Neural cell (in vitro differentiated cells): Measurements from ENCODE around the gene APBA2. TPM values are rescaled to one million over a fixed set of nuclear protein-coding genes. Genes with fewer than 3 reads are reported as not detected.

Source experiments
- H2AFZ ChIP-seq: fragments of 200-600, 300-800 bp; sonication (generic), shearing (Covaris generic); 2 replicates; pipeline ENCODE4 v1.6.0; 2014; ENCODE audit warnings: low read depth, mild to moderate bottlenecking, antibody characterized with exemption, low read length, moderate library complexity
- H3F3A ChIP-seq: fragments of 200-600 bp; shearing (Covaris generic); 2 replicates; pipeline ENCODE4 v1.6.1; 2016; ENCODE audit warnings: mild to moderate bottlenecking, moderate library complexity, mixed read lengths, antibody characterized with exemption, low read length; ENCODE audit not compliant: insufficient read depth, poor library complexity, severe bottlenecking
- H3K27ac ChIP-seq: fragments of 200-600, 300-800 bp; sonication (generic), shearing (Covaris generic); 2 replicates; pipeline ENCODE4 v1.5.1; 2014; ENCODE audit warnings: mild to moderate bottlenecking, low read length, moderate library complexity
- H3K27me3 ChIP-seq: fragments of 300-800, 200-600 bp; sonication (generic), shearing (Covaris generic); 2 replicates; pipeline ENCODE4 v1.6.0; 2014; ENCODE audit warnings: mild to moderate bottlenecking, low read depth, low read length, moderate library complexity; ENCODE audit not compliant: insufficient read depth
- H3K36me3 ChIP-seq: fragments of 300-800, 200-600 bp; sonication (generic), shearing (Covaris generic); 2 replicates; pipeline ENCODE4 v1.5.1; 2014; ENCODE audit warnings: mild to moderate bottlenecking, antibody characterized with exemption, low read length, moderate library complexity; ENCODE audit not compliant: insufficient read depth
- H3K4me2 ChIP-seq: fragments of 300-800, 200-600 bp; sonication (generic), shearing (Covaris generic); 2 replicates; pipeline ENCODE4 v1.6.0; 2014; ENCODE audit warnings: mild to moderate bottlenecking, low read length
- H3K4me3 ChIP-seq: fragments of 300-800, 200-600 bp; sonication (generic), shearing (Covaris generic); 2 replicates; pipeline ENCODE4 v1.5.1; 2014; ENCODE audit warnings: mild to moderate bottlenecking, low read length, moderate library complexity
- H3K79me2 ChIP-seq: fragments of 200-600 bp; shearing (Covaris generic); replicated peaks from 2 replicates; pipeline ENCODE4 v1.6.0; 2014; ENCODE audit warnings: mild to moderate bottlenecking, low read length, moderate library complexity; ENCODE audit not compliant: insufficient read depth
- H3K9ac ChIP-seq: fragments of 300-800, 200-600 bp; sonication (generic), shearing (Covaris generic); 2 replicates; pipeline ENCODE4 v1.6.1; 2016; ENCODE audit warnings: mild to moderate bottlenecking, low read length, mixed read lengths
- H3K9me2 ChIP-seq: fragments of 200-600 bp; shearing (Covaris generic); 2 replicates; pipeline ENCODE4 v1.6.1; 2016; ENCODE audit warnings: mild to moderate bottlenecking, low read length, mixed read lengths; ENCODE audit not compliant: insufficient read depth
- H3K9me3 ChIP-seq: fragments of 200-600, 300-800 bp; sonication (generic), shearing (Covaris generic); 2 replicates; pipeline ENCODE4 v1.6.1; 2016; ENCODE audit warnings: mild to moderate bottlenecking, mixed run types, low read length, moderate library complexity, mixed read lengths
- H4K20me1 ChIP-seq: fragments of 200-600 bp; shearing (Covaris generic); 2 replicates; pipeline ENCODE4 v1.6.1; 2016; ENCODE audit warnings: mild to moderate bottlenecking, mixed run types; ENCODE audit not compliant: insufficient read depth
- EP300 ChIP-seq: fragments of 450-650 bp; conservative IDR thresholded peaks from 2 replicates; pipeline ENCODE4 v1.6.1; 2014; ENCODE audit warnings: antibody characterized with exemption, mild to moderate bottlenecking, moderate library complexity; ENCODE audit not compliant: poor library complexity, severe bottlenecking
- EZH2 ChIP-seq: fragments of 200-600, 300-800 bp; shearing (Covaris generic), sonication (generic); IDR thresholded peaks from 2 replicates; pipeline ENCODE4 v1.6.1; 2014; ENCODE audit warnings: antibody characterized with exemption, low read length, borderline replicate concordance, mild to moderate bottlenecking; ENCODE audit not compliant: insufficient read depth, poor library complexity, severe bottlenecking
- MXI1 ChIP-seq: fragments of 450-650 bp; conservative IDR thresholded peaks from 2 replicates; pipeline ENCODE4 v1.6.1; 2014; ENCODE audit warnings: antibody characterized with exemption, mild to moderate bottlenecking; ENCODE audit not compliant: poor library complexity, severe bottlenecking
- POLR2AphosphoS5 ChIP-seq: IDR thresholded peaks from 2 replicates; pipeline ENCODE4 v1.6.1; 2012
- RAD21 ChIP-seq: fragments of 450-650 bp; conservative IDR thresholded peaks from 2 replicates; pipeline ENCODE4 v1.6.1; 2014; ENCODE audit warnings: antibody characterized with exemption, mild to moderate bottlenecking, moderate library complexity
- REST ChIP-seq: IDR thresholded peaks from 2 replicates; pipeline ENCODE4 v1.6.1; 2012; ENCODE audit warnings: borderline replicate concordance
- SMC3 ChIP-seq: fragments of 450-650 bp; conservative IDR thresholded peaks from 2 replicates; pipeline ENCODE4 v1.6.1; 2014; ENCODE audit warnings: antibody characterized with exemption, mild to moderate bottlenecking, moderate library complexity; ENCODE audit not compliant: poor library complexity
- TAF1 ChIP-seq: IDR thresholded peaks from 2 replicates; pipeline ENCODE4 v1.6.1; 2012; ENCODE audit warnings: low read depth
- polyA plus RNA-seq: library from polyadenylated mRNA; depleted of rRNA; stranded (reverse); fragments of >200 nt; gene quantifications from 2 replicates; pipeline ENCODE4 v1.2.3, GENCODE V29; 2014
- TF ChIP-seq, protein P1 (sequence below): fragments of 450-650 bp; IDR thresholded peaks from 2 replicates; pipeline ENCODE4 v1.5.1; 2014; ENCODE audit warnings: antibody characterized with exemption, mild to moderate bottlenecking, moderate library complexity; ENCODE audit not compliant: poor library complexity, severe bottlenecking

The APBA2 gene
- polyA plus RNA-seq, 1 donor from 2014 or later, result 134 TPM

DNA sequence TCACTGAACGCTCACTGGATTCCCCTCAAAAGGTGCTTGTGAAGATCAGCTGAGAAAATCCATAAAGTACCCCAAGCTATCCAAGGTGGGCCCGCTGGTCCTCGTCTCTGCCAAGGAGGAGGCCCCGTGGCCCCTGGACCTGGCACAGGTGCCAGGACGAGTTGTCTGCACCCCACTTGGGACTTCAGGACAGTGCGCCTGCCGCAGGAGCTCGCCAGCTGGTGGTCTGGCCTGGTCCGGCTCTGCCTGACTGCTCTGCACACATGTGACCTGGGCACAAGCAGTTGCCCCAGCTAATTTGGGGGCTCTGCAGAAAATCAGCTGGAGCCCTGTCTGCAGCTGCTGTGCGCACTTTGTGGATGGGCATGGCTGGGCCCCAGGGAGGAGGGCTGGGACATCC lies 224.0 kb downstream of the APBA2 start:
- Histone ChIP-seq H3K9ac (no peak overlapping the region), H2AFZ (no peak overlapping the region), H3K27me3 (no peaks in the 10 kb centered on the region), H3K27ac (no peak overlapping the region), H3K4me3 (no peak overlapping the region), H3K79me2 (no peaks in the 10 kb centered on the region), H3K9me2 (no peaks in the 10 kb centered on the region), H3K4me2 (no peak overlapping the region), H3F3A (no peaks in the 10 kb centered on the region), H4K20me1 (no peaks in the 10 kb centered on the region), H3K9me3 (no peaks in the 10 kb centered on the region), H3K36me3 (peaks cover 6% of the 10 kb centered on the region)
- TF ChIP-seq MXI1, result no peak
- TF ChIP-seq REST, result no peak
- no peak for TF ChIP-seq TAF1
- TF ChIP-seq EP300, result no peak
- TF ChIP-seq RAD21, result no peak
- TF ChIP-seq, protein P1, sequence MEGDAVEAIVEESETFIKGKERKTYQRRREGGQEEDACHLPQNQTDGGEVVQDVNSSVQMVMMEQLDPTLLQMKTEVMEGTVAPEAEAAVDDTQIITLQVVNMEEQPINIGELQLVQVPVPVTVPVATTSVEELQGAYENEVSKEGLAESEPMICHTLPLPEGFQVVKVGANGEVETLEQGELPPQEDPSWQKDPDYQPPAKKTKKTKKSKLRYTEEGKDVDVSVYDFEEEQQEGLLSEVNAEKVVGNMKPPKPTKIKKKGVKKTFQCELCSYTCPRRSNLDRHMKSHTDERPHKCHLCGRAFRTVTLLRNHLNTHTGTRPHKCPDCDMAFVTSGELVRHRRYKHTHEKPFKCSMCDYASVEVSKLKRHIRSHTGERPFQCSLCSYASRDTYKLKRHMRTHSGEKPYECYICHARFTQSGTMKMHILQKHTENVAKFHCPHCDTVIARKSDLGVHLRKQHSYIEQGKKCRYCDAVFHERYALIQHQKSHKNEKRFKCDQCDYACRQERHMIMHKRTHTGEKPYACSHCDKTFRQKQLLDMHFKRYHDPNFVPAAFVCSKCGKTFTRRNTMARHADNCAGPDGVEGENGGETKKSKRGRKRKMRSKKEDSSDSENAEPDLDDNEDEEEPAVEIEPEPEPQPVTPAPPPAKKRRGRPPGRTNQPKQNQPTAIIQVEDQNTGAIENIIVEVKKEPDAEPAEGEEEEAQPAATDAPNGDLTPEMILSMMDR, result no peak
- no peak for TF ChIP-seq EZH2
- no peak for TF ChIP-seq POLR2AphosphoS5
- no peak for TF ChIP-seq SMC3

GRCh38 chr15:29110176-29110575 lies 224.4 kb downstream of the APBA2 start:
- Histone ChIP-seq H3K27me3 (no peaks in the 10 kb centered on the region), H4K20me1 (no peaks in the 10 kb centered on the region), H3K9ac (no peak overlapping the region), H3K4me2 (no peak overlapping the region), H2AFZ (no peak overlapping the region), H3K4me3 (no peak overlapping the region), H3K9me3 (no peaks in the 10 kb centered on the region), H3K79me2 (no peaks in the 10 kb centered on the region), H3F3A (no peaks in the 10 kb centered on the region), H3K9me2 (no peaks in the 10 kb centered on the region), H3K27ac (no peak overlapping the region), H3K36me3 (peaks cover 6% of the 10 kb centered on the region)
- no peak for TF ChIP-seq TAF1
- TF ChIP-seq EP300, result no peak
- TF ChIP-seq, protein P1, result no peak
- TF ChIP-seq MXI1, result no peak
- TF ChIP-seq SMC3, result no peak
